ENCODE results near the gene SPATA33.
"Not testable (repeated sequence)": the region's sequence is repeated elsewhere in the genome, so short reads cannot be mapped to it uniquely, and the experiment has no call there.

The SPATA33 gene

DNA sequence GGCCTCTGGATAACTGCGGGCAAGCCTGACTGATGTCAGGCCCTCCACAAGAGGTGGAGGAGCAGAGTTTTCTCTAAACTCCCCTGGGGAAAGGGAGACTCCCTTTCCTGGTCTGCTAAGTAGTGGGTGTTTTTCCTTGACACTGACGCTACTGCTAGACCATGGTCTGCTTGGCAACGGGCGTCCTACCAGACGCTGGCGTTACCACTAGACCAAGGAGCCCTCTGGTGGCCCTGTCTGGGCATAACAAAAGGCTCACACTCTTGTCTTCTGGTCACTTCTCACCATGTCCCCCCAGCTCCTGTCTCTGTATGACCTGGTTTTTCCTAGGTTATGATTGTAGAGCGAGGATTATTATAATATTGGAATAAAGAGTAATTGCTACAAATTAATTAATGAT is 9.4 kb downstream of the SPATA33 start:
- not testable (repeated sequence) for DNase-seq

DNA sequence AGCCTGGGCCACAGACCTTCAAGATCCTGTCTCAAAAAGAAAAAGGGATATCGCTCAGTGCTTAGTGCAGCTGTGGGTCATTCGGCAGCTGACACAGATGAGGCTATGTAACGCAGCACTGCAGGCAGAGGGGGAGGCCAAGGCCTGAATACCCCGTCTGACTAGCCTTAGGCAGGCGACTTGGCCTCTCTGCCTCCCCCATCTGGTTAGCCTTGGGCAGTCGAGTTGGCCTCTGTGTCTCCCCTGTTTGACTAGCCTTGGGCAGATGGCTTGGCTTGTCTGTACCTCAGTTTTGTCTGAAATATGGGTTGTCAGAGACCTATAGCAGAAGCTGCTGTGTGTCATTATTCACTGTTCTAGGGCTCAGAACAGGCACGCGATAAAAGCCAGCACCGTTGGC is 10.0 kb downstream of the SPATA33 start:
- DNase-seq: no peak

DNA sequence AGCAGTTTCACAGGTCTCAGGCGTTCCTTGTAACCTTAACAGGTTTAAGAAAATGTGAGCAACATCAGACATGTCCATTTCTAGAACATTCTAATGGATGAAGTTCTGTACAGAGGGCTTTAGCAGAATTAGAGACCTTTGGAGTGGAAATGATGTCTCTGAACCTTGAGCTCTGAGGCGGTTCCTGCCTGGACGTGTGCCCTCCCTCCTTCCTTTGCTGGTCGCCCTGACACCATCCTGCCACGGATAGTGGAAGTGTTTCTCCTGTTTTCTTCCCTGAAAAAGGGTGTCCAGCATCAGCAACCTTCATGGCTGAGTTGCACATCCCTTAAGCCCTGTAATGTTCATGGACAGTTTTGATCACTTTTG is 11.1 kb downstream of the SPATA33 start:
- no peak for DNase-seq

DNA sequence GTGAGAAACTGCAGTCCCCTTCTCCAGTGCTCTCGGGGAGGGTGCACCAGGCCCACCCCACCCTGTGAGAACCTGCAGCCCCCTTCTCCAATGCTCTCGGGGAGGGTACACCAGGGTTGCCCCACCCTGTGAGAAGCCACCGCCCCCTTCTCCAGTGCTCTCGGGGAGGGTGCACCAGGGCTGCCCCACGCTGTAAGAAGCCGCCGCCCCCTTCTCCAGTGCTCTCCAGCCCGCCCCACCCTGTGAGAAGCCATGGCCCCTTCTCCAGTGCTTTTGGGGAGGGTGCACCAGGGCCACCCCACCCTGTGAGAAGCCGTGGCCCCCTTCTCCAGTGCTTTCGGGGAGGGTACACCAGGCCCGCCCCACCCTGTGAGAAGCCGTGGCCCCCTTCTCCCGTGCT is 12.1 kb downstream of the SPATA33 start:
- DNase-seq: no peak

DNA sequence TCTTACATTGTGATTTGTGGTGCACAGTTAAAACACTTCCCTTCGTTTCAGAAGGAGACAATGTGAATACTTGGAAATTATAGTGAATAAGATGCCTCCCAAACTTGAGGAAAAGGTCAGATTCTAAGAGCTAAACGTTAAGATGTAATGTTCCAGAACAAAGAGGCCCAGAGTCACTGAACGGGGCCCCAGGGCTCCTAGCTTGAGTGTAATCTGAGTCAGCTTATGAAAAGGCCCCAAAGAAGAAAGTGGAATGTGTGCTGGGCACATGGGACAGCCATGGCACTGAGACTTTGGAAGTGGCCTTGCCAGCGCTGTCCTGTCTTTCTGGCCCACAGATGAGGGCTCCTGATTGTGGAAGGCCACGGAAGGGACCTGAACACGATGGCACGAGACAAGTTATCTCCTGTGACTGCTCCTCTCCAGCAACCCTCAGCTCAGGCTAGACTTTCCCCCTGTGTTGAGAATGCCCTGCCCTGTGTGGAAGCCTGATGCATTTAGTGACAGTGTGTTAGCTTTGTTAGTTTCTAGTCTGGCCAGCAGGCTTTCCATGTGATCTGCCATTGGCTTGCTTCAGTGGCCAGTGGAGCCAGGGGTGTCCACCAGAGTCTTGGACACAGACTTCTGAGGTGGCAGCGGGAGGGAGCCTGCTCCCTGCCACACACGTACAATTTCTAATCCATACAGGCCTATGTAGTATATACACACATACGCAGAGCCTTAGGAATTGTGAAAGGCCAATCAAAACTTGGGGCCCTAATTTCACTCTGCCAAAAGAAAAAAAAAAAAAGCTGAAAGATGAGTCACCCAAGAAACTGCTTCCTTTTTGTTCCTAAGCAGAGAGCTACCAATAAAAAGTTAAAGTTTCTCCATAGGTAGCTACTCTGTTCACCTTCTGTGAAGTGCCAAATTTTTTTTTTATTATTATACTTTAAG is 13.1 kb downstream of the SPATA33 start:
- no peak for DNase-seq

DNA sequence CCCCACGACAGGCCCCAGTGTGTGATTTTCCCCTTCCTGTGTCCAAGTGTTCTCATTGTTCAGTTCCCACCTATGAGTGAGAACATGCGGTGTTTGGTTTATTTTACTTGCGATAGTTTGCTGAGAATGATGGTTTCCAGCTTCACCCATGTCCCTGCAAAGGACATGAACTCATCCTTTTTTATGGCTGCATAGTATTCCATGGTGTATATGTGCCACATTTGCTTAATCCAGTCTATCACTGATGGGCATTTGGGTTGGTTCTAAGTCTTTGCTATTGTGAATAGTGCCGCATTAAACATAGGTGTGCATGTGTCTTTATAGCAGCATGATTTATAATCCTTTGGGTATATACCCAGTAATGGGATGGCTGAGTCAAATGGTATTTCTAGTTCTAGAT is 13.9 kb downstream of the SPATA33 start:
- not testable (repeated sequence) for DNase-seq

DNA sequence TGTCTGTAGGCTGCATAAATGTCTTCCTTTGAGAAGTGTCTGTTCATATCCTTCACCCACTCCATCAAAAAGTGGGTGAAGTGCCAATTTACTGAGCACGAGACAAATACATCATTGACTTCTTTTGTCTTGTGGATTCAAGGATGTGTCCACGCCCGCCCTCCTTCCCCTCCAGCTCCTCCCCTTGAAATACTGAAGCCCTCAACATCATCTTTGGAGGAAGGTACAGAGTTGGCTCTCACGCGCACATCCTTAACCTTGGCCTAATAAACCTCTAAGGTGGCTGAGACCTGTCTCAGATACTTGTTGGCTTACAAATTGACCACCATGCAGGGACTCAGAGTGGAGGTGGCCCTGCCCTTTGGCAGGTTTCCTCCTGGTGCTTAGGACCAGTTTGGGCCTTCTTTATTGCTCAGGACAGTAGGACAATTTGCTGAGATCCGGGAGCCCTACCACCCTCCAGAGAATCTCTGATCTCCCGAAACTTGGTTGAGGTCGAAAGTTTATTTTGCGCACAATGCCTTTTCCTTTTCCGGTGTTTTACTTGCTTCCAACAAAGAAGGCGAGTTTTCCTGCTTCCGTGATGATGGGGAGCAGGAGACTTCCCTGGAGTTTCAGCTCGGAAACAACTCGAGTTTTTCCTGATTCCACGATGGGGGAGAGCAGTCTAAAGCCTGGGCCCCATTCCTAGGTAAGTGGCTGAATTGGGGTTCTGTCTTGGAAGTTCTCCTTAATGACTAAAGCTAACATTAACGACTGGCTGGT is 14.7 kb downstream of the SPATA33 start:
- no peak for DNase-seq

DNA sequence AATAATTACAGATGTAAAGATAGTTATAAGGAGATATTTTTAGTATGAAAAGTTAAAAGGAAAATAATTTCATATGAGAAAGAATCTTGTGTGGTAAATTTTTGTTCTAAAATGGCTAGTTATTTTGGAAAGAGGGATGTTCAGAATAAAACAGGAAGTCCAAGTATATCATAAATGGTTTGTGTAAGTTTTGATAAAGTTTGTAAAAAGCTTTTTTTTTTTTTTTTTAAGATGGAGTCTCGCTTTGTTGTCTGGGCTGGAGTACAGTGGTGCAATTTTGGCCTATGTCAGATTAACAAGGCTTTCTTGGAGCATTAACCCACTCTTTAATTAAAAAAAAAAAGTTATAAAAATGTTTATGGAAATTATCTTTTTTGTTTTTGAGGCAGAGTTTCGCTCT is 20.6 kb downstream of the SPATA33 start:
- no peak for DNase-seq

DNA sequence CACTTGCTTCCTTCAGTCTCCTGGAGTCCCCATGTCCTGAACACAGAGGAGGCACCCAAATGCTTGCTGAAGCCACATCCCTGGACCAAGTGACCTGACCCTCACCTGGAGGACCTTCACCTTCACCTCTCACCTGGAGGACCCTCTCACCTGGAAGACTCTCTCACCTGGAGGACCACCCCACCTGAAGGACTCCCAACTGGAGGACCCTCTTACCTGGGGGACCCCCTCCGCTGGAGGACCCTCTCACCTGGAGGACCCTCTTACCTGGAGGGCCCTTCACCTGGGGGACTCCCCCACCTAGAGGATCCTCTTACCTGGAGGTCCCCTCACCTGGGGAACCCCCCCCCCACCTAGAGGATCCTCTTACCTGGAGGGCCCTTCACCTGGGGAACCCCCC is 28.3 kb downstream of the SPATA33 start:
- no peak for DNase-seq

DNA sequence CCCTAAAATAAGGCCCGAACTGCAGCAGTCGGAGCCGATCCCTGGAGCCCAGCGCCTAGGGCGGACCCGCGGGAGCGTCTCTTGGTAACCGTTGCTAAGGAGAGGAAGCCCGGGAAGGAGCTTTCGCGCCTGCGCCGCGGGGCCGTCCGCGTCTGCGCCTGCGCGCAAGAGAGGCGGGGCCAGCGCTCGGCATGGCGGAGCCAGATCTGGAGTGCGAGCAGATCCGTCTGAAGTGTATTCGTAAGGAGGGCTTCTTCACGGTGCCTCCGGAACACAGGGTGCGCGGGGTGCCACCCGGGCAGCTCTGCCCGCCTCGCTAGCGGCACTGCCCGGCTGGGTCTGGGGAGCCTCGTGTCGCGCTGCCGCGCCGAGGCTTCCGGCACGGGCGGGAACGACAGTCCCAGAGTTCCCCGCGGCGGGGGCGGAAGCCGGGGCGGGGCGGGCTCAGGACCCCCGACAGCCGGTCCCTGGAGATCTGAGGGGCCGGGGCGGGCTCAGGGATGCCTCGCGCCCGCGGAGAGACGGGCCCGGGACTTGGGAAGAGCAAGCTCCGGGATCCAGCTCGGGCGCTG is 29.0 kb downstream of the SPATA33 start, which contains the start of gene CDK10:
CDK10 (plus strand) TSS at position 170 of the 572 bp plus-strand sequence; CDS start at position 192, 22 bp downstream.
- DNase-seq: peak; percentile 84

DNA sequence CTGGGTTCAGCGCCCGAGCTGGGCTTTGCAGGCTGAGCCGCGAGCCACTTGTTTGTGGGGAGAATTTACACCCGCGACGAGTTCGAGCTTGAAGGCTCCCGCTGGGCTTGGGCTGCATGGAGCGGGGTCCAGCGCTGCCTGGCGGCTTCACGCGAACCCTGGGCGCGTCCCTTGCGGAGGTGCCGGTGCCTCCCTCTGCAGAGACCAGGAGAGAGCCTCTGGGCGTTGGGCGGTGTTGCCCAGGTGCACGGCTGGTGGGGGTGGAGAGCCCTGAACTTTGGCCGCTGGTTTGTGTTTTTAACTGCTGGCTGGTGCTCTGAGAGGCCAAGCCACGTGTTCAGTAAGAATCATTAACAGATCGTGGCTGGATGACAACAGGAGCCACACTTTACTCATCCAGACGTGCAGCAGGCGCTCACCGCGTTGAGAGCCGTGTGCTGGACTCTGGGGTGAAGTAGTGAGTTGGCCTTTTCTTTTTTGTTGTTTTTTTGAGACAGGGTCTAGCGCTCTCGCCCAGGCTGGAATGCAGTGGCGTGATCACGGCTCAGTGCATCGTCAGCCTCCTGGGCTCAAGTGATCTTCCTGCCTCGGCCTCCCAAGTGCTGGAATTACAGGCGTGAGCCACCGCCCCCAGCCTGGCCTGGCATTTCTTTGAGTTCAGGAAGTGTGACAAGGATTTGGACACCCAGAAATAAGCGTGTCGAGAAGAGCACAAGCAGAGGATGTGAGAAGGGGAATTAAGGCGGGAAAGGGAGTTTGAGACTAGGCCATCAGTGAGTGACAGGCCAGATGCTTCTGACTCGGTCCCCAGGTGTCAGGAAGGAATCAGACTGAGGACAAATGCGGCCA is 29.7 kb downstream of the SPATA33 start:
- no peak for DNase-seq

DNA sequence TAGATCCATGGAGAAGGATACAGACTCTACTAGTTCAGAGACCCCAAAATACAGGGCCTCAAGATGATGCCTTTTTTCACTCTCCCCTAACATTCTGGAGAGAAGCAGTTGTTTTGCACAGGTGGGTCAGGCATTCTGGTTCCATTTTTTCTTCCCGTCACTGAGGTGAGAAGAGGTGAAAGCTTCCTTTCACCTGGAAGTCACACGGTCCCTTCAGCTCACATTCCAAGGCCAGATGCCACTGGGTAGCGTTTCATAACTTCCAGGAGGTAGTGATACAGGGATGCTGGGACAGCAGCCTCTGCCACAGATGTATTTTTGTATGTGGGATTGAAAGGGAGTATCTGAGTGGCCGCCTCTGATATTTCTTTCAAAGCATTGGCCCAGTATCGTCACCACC is 30.8 kb downstream of the SPATA33 start:
- DNase-seq: no peak

DNA sequence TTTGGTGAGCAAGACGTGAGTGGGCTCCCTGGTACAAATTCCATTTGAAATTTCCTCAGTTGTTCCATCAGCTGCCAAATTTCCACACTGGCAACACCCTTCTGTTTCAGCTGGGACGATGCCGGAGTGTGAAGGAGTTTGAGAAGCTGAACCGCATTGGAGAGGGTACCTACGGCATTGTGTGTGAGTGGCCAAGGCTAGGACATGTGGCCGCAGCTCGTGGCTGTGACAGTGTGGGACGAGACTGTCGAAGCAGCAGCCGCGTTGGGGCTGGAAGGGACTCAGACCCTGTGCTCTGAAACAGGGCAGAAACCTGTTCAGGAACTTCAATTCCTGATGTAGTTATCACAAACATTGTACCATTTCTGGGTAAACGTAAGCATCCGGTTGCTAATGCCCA is 31.5 kb downstream of the SPATA33 start:
- DNase-seq: no peak

DNA sequence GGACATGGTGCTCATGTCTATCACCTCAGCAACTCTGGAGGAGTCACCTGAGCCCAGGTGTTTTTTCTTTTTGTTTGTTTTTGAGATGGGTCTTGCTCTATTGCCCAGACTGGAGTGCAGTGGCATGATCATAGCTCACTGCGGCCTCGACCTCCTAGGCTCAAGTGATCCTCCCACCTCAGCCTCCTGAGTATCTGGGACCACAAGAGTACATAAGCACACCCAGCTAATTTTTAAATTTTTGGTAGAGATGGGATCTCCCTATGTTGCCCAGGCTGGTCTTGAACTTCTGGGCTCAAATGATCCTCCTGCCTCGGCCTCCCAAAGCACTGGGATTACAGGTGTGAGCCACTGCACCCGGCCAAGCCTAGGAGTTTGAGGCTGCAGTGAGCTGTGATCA is 32.0 kb downstream of the SPATA33 start:
- not testable (repeated sequence) for DNase-seq

DNA sequence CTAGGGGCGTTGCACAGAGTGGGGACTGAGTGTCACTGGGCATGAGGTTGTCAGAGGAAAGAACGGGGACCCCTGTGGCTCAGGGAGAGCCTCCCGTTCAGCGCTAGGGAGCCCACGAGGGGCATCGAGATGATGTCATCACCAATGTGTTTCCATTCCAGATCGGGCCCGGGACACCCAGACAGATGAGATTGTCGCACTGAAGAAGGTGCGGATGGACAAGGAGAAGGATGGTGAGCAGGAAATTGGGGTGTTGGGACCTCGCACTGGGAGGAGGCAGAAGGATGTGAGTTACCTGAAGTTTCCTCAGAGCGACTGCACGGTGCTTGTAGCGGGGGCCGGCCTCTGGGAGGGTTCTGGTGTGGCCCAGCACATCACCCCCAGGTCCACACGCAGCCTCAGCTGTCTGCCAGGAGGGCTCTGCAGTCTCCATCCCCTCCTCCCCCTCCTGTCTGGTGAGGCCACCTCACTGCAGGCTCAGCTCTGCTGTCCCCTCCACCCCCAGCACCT is 32.8 kb downstream of the SPATA33 start:
- no peak for DNase-seq

DNA sequence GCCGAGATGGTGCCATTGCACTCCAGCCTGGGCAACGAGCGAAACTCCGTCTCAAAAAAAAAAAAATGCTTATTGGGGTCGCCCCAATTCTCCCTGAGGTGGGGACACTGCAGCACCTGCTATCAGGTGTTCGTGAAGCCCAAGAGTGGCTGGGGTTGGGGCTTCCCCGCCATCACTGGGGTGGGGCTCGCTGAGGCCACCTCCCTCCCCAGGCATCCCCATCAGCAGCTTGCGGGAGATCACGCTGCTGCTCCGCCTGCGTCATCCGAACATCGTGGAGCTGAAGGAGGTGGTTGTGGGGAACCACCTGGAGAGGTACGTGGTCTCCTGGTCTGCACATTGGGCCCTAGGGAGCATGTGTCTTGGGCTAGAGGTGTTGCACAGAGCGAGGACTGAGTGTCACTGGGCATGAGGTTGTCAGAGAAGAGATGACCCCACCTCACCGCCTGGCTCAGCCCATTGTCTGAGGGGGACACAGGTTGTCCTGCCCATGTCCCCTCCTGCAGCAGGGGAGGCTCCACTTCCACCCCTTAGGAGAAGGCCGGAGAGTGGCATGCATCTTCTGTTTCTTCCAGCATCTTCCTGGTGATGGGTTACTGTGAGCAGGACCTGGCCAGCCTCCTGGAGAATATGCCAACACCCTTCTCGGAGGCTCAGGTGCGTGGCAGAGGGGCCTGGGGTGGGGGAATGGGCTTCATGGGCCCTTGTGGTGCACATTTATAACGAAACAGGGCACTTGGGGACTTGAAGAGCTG is 33.8 kb downstream of the SPATA33 start:
- no peak for DNase-seq

DNA sequence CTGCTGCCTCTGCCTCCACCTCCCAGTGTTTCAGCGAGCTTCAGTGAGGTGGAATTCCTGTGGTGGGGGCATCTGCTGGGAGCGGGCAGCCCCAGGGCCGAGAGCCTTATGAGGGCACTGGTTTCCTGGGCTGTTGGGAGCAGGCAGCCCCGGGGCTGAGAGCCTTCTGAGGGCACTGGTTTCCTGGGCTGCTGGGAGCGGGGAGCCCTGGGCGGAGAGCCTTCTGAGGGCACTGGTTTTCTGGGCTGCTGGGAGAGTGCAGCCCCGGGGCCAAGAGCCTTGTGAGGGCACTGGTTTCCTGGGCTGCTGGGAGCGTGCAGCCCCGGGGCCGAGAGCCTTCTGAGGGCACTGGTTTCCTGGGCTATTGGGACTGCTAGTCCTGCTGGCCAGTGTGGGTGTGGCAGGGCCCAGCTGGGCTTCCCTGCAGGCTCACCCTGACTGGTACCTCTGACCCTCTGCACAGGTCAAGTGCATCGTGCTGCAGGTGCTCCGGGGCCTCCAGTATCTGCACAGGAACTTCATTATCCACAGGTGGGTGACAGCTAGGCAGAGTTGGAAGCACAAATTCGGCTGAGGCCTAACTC is 34.4 kb downstream of the SPATA33 start:
- DNase-seq: no peak

DNA sequence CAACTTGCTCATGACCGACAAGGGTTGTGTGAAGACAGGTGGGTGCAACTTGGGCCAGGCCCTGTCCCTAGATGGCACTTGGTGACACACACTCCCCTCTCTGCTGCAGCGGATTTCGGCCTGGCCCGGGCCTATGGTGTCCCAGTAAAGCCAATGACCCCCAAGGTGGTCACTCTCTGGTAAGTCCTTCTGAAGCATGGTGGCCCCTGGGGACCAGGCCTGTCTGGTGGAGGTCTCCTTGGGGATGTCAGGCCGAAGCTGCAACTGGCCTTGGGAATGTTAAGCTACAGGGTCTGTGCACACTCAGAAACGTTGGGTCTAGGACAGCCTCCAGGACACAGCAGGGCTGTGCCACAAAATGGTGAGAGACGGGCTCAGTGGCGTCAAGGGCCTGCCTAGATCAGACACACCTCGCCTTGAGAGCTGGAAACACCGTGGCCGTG is 35.7 kb downstream of the SPATA33 start:
- no peak for DNase-seq

DNA sequence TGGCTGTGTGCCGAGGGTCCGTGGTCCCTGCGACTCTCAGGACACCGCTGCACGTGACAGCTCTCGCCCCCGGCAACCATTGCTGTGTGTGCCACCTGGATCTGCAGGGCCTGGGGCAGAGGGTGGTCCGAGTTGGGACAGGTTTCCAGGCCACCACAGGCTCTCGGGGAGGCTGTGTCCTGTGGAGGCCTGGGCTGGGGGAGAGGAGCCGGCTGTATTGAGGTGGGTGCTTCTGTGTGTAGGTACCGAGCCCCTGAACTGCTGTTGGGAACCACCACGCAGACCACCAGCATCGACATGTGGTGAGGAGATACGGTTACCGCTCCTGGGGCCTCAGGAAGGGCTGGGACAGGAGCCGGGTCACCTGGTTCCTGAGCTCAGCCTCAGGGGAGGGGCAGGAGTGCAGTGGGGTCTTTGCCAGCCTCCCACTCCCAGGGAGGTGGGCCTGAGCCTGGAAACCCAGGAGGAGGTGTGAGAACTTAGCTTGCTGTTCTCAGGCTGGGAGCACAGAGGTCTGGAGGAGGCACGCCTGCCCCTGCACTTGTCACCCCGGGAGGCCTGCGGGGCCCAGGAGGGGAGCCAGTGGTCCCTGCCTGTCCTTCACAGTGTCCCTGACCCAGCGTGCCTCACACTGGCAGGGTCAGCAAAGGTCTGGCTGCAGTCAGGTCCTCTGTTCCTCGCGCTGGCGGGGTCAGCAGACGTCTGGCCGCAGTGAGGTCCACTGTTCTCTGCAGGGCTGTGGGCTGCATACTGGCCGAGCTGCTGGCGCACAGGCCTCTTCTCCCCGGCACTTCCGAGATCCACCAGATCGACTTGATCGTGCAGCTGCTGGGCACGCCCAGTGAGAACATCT is 36.5 kb downstream of the SPATA33 start:
- DNase-seq: no peak

DNA sequence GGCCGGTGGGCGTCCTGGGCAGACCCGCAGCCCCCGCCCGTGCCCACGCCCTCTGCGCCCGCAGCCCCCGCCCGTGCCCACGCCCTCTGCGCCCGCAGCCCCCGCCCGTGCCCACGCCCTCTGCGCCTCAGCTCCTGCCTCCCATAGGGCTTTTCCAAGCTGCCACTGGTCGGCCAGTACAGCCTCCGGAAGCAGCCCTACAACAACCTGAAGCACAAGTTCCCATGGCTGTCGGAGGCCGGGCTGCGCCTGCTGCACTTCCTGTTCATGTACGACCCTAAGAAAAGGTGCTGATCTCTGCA is 37.1 kb downstream of the SPATA33 start:
- DNase-seq: not testable (repeated sequence)

Data from activated CD4-positive, alpha-beta T cell treated with anti-CD3 and anti-CD28 coated beads, Interleukin-2, amount 50 U/mL, for 1 hour (primary cell).